ENCODE data around the gene PKHD1. TPM values are rescaled to one million over a fixed set of nuclear protein-coding genes. Genes with fewer than 3 reads are reported as not detected.

The PKHD1 gene
- total and polyA plus RNA-seq, 2 of the 8 experiments (the other 6 are each of a cell fraction or from before 2014, with no cell fraction given) = 0.06 to 0.09 TPM

- no peaks in the 10 kb centered on the region for H3K36me3 ChIP-seq (ENCODE audit: control insufficient read depth in 2 of 4, insufficient read depth in 4 of 4, low read length in 3 of 4)
- no peak overlapping the region for H4K8ac ChIP-seq (ENCODE audit: extremely low read depth, insufficient read depth, low read length)
- no peak overlapping the region for H2BK12ac ChIP-seq (ENCODE audit: low read depth, low read length)
- WGBS, 2 experiments (ENCODE audit: extremely low coverage in 1 of 2, insufficient coverage in 1 of 2, insufficient read length in 1 of 2, insufficient replicate concordance in 2 of 2, low coverage in 1 of 2, low lambda C conversion rate in 2 of 2, missing lambda C conversion rate in 1 of 2) = 88% methylated on average over 1 of the region's 1 CpG; no CpG with 5 or more reads in 1 of the 2 experiments
- no peak overlapping the region for H3K18ac ChIP-seq (ENCODE audit: extremely low read depth, low read length)
- no peak overlapping the region for H4K91ac ChIP-seq (replicated peaks; ENCODE audit: insufficient read length, low read length)
- no peaks in the 10 kb centered on the region for H3K79me2 ChIP-seq (ENCODE audit: control insufficient read depth in 1 of 2, insufficient read depth in 2 of 2, low read length in 2 of 2)
- POLR2A ChIA-PET (ENCODE audit: partially characterized antibody) = no interaction called here
- no peak overlapping the region for H2BK20ac ChIP-seq (ENCODE audit: low read length)
- no peak overlapping the region for H2AFZ ChIP-seq (ENCODE audit: low read length)
- CTCF ChIA-PET (ENCODE audit: partially characterized antibody) = interaction anchor here (0.7 kb wide), 1 partner anchor 111 kb away, joined by 3 read pairs; no protein-coding TSS in a partner anchor
- H3K4me3 ChIP-seq (ENCODE audit: extremely low read depth in 1 of 4, insufficient read depth in 2 of 4, low read depth in 3 of 4, low read length in 4 of 4) = no peak overlapping the region
- H3K27me3 ChIP-seq (replicated peaks in 1 of 4; ENCODE audit: control insufficient read depth in 3 of 4, extremely low read depth in 1 of 4, insufficient read depth in 3 of 4, low read length in 3 of 4) = no peaks in the 10 kb centered on the region; a peak in 1 of 7 replicates
- no peak overlapping the region for H3K23ac ChIP-seq (ENCODE audit: insufficient read length)
- no peaks in the 10 kb centered on the region for H4K20me1 ChIP-seq (replicated peaks in 1 of 2; ENCODE audit: control insufficient read depth in 1 of 2, insufficient read depth in 2 of 2, low read length in 2 of 2)
- H3K79me1 ChIP-seq (ENCODE audit: low read depth, low read length) = no peaks in the 10 kb centered on the region
- no peaks in the 10 kb centered on the region for H3K23me2 ChIP-seq (ENCODE audit: low read depth, low read length)
- H3K27ac ChIP-seq (ENCODE audit: low read depth, low read length) = no peak overlapping the region
- FAIRE-seq (no peak), DNase-seq (ENCODE audit: low read depth in 1 of 2, low spot score in 2 of 2) (no peak)
- H3K4me2 ChIP-seq (ENCODE audit: insufficient read depth in 1 of 2, low read depth in 2 of 2, low read length in 2 of 2) = no peak overlapping the region
- no peak overlapping the region for H2BK5ac ChIP-seq (ENCODE audit: low read depth, low read length)
- H3K56ac ChIP-seq (replicated peaks; ENCODE audit: insufficient read length, low read depth, low read length) = no peak overlapping the region
- no peak overlapping the region for H3K14ac ChIP-seq (ENCODE audit: insufficient read length)
- no peak overlapping the region for H2AK5ac ChIP-seq (ENCODE audit: low read depth, low read length)
- H3K9ac ChIP-seq (replicated peaks in 1 of 4; ENCODE audit: extremely low read depth in 1 of 4, low read depth in 3 of 4, low read length in 3 of 4) = no peak overlapping the region
- no peak overlapping the region for H4K5ac ChIP-seq (ENCODE audit: insufficient read length, low read depth, low read length)
- H3K4ac ChIP-seq (replicated peaks; ENCODE audit: insufficient read length, low read depth, low read length) = no peak overlapping the region
- no peaks in the 10 kb centered on the region for H3K9me3 ChIP-seq (ENCODE audit: insufficient read depth in 2 of 2, low read depth in 1 of 2, low read length in 1 of 2)
- no peaks in the 10 kb centered on the region; a peak in 1 of 7 replicates for H3K4me1 ChIP-seq (replicated peaks in 1 of 4; ENCODE audit: control insufficient read depth in 3 of 4, insufficient read depth in 4 of 4, low read length in 3 of 4)
- no peak overlapping the region for H2BK15ac ChIP-seq (ENCODE audit: low read length)
- no peak overlapping the region for H2BK120ac ChIP-seq (replicated peaks; ENCODE audit: low read depth, low read length)
- no peak for TF ChIP-seq EZH2 (IDR thresholded peaks at IDR 0.05; ENCODE audit: low read depth, low read length, severe bottlenecking)
- no peak for TF ChIP-seq MAFK (IDR thresholded peaks at IDR 0.05; ENCODE audit: low read depth, low read length)
- TF ChIP-seq, protein P1, sequence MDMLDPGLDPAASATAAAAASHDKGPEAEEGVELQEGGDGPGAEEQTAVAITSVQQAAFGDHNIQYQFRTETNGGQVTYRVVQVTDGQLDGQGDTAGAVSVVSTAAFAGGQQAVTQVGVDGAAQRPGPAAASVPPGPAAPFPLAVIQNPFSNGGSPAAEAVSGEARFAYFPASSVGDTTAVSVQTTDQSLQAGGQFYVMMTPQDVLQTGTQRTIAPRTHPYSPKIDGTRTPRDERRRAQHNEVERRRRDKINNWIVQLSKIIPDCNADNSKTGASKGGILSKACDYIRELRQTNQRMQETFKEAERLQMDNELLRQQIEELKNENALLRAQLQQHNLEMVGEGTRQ (IDR thresholded peaks at IDR 0.05; ENCODE audit: low read length) = no peak
- TF ChIP-seq BRCA1 (IDR thresholded peaks at IDR 0.05; ENCODE audit: low read depth, low read length) = no peak
- no peak for TF ChIP-seq KDM1A (IDR thresholded peaks at IDR 0.05; ENCODE audit: borderline replicate concordance, low read length)
- TF ChIP-seq GTF2F1 (IDR thresholded peaks at IDR 0.05; ENCODE audit: borderline replicate concordance, low read depth, low read length) = no peak
- no peak for TF ChIP-seq SIX5 (IDR thresholded peaks at IDR 0.05; ENCODE audit: low read depth, low read length)
- TF ChIP-seq SIN3A (conservative IDR thresholded peaks at IDR 0.05 in 1 of 2, IDR thresholded peaks at IDR 0.05 in 1 of 2; ENCODE audit: low read depth in 1 of 2, low read length in 2 of 2) = no peak
- no peak for TF ChIP-seq ASH2L (IDR thresholded peaks at IDR 0.05; ENCODE audit: low read length)
- no peak for TF ChIP-seq SAP30 (IDR thresholded peaks at IDR 0.05; ENCODE audit: insufficient read depth, insufficient replicate concordance, low read length)
- TF ChIP-seq NANOG (IDR thresholded peaks at IDR 0.05; ENCODE audit: insufficient read depth, low read depth, low read length, poor library complexity, severe bottlenecking) = no peak
- TF ChIP-seq EGR1 (IDR thresholded peaks at IDR 0.05; ENCODE audit: borderline replicate concordance, low read depth, low read length) = no peak
- TF ChIP-seq KDM5A (IDR thresholded peaks at IDR 0.05; ENCODE audit: low read length) = no peak
These were observed 41.9 kb downstream of the PKHD1 start for GRCh38 chr6:52045481-52045880.

Data from H1 (cell line).